Colonic mucosa (tissue), 4 donors: ENCODE data around the gene NDNF. TPM values are rescaled to one million over a fixed set of nuclear protein-coding genes. Genes with fewer than 3 reads are reported as not detected.

ENCODE experiments used
- DNase-seq: peaks from one replicate; pipeline ENCODE4 v3.0.0-alpha.2; 2020
- H3K27ac ChIP-seq: fragments of 200-600 bp; one replicate; pipeline ENCODE4 v1.8.0; 2021
- H3K27me3 ChIP-seq: fragments of 200-600 bp; one replicate; pipeline ENCODE4 v1.8.0; 2021
- H3K36me3 ChIP-seq: fragments of 200-600 bp; one replicate; pipeline ENCODE4 v1.8.0; 2021
- H3K4me1 ChIP-seq: fragments of 200-600 bp; one replicate; pipeline ENCODE4 v1.8.0; 2021; ENCODE audit warnings: mild to moderate bottlenecking
- H3K4me3 ChIP-seq: fragments of 200-600 bp; one replicate; pipeline ENCODE4 v1.8.0; 2021
- H3K9ac ChIP-seq, 2 donors: one replicate each; pipeline ENCODE4 v1.7.0; 2013; ENCODE audit warnings: control low read depth in 2 of 2, low read depth in 2 of 2, low read length in 2 of 2
- H3K9me3 ChIP-seq: fragments of 200-600 bp; one replicate; pipeline ENCODE4 v1.8.0; 2021
- intact Hi-C: fragments of 100-400 bp; cut with DNase I; formaldehyde crosslinking; loops from one replicate; pipeline ENCODE4 v1.14.1; 2022
- total RNA-seq, 2 donors: library from RNA; stranded (reverse); fragmentation: NEBNext Ultra II Directional in 1 of 2; extraction: Animal tissue kit (Norgen Biotek cat#: 25700) in 1 of 2; gene quantifications; one replicate each; pipeline ENCODE4 v1.2.1, GENCODE V29; 2021
- TF ChIP-seq, protein P1 (sequence below): fragments of 200-600 bp; IDR thresholded peaks from one replicate; pipeline ENCODE4 v1.8.0; 2022; ENCODE audit warnings: antibody characterized with exemption, mild to moderate bottlenecking
- donor health status: healthy.
- donor health status: DM: no; HTN: no; CAD: no.
- donor health status: DM: no; HTN: no; CAD: no.

Gene NDNF
- total RNA-seq, 2 donors from 2014 or later, result 8.9 to 30.4 TPM

DNA sequence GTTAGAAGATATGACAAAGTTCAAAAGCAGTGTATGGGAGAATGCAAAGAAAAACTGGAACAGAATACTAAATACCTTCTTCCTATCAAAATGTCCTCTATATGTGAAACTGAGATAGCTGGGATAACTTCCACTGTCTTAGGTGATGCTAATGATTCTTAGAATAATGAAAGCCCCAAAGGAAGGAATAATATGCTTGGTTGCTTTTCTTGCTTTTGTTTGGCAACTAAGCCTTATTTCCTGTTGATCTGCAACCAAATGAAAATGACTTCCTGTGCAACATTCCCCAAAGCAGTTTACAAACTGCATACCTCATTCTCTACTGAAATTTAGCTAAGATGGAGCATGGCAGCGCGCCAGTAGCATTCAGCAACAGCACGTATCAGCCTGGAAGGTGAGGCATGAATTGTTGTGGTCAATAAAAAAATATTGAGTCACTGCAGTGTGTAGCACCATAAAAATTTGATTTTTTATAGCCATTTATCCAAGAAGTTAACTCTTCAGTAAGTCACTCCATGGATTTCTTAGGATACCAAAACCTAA, 18.7 kb downstream of the NDNF start:
- TF ChIP-seq, protein P1, sequence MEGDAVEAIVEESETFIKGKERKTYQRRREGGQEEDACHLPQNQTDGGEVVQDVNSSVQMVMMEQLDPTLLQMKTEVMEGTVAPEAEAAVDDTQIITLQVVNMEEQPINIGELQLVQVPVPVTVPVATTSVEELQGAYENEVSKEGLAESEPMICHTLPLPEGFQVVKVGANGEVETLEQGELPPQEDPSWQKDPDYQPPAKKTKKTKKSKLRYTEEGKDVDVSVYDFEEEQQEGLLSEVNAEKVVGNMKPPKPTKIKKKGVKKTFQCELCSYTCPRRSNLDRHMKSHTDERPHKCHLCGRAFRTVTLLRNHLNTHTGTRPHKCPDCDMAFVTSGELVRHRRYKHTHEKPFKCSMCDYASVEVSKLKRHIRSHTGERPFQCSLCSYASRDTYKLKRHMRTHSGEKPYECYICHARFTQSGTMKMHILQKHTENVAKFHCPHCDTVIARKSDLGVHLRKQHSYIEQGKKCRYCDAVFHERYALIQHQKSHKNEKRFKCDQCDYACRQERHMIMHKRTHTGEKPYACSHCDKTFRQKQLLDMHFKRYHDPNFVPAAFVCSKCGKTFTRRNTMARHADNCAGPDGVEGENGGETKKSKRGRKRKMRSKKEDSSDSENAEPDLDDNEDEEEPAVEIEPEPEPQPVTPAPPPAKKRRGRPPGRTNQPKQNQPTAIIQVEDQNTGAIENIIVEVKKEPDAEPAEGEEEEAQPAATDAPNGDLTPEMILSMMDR, result no peak
- Histone ChIP-seq H3K27me3 (no peaks in the 10 kb centered on the region), H3K4me1 (no peaks in the 10 kb centered on the region), H3K36me3 (no peaks in the 10 kb centered on the region), H3K9ac (no peak overlapping the region), H3K4me3 (no peak overlapping the region), H3K9me3 (no peaks in the 10 kb centered on the region), H3K27ac (no peak overlapping the region)
- DNase-seq, result peak; percentile 36
- intact Hi-C loops, result no loop called here

DNA sequence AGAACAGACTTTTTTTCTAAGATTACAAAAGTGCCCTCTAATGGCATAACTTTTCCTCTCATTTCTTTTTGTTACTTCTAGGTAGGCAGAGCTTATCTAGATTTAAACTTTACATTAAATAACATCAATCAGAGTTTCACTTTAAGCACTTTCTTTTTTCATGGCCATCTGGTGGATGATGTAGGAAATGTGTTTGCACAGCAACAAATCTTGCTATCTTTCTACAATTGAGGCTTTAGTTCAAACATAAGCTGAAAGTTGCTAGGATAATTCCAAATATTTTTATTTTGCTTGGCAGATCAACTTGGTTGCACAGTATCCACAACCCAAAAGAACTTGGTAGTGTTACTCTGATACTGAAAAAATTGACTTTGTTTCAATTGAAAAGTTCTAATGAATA, 22.0 kb downstream of the NDNF start:
- H3K36me3 ChIP-seq, result no peaks in the 10 kb centered on the region
- intact Hi-C loops, result no loop called here
- no peak for DNase-seq
- H3K4me1 ChIP-seq, result no peaks in the 10 kb centered on the region
- H3K4me3 ChIP-seq, result no peak overlapping the region
- H3K9ac ChIP-seq, result no peak overlapping the region
- H3K27ac ChIP-seq, result no peak overlapping the region
- H3K9me3 ChIP-seq, result no peaks in the 10 kb centered on the region
- no peaks in the 10 kb centered on the region for H3K27me3 ChIP-seq
- TF ChIP-seq, protein P1, result no peak

DNA sequence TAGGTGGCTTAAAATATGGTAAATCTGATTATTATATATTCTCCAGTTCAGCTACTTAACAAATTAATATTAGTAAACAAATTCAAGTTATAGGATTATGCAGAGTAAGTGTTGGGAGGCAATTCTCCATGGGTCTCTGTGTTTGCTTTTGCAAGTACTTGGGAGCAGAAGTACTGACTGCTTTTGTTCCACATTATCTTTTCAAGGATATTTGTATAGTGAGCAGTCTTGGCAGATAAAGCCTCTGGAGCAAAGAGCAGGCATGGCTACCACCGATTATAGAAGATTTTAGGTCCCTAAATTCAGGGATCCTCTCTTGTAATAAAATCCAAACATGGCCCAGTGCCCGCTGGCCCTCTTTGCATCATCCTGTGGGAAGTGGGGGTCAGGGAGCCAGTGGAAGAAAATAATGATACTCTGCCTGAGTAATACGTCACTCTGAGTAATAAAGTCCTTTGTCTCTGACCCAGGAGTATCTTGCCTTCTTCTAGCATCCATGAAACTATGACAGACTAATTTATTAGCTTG, 23.2 kb downstream of the NDNF start:
- Histone ChIP-seq H3K27me3 (no peaks in the 10 kb centered on the region), H3K36me3 (no peaks in the 10 kb centered on the region), H3K4me3 (no peak overlapping the region), H3K4me1 (no peaks in the 10 kb centered on the region), H3K27ac (no peak overlapping the region), H3K9ac (no peak overlapping the region), H3K9me3 (no peaks in the 10 kb centered on the region)
- intact Hi-C loops, result no loop called here
- DNase-seq, result no peak
- TF ChIP-seq, protein P1, result no peak

DNA sequence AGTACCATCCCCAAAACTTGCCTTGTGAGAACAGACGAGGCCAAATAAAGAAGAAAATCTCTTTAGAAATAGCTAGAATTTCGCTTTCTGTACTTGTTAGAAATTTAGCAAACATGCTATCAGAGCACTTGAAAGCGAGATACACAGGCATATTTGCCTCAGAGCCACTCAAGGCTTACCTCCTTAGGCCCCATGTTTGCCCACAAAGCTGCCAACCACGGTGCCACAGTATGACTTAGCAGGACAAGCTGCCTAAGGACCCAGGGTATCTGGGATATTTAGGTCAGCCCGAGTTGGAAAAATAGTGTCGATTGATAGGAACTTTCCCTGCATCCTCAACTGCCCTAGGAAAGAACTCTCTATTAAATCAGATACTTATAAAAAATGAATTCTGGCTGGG, 24.2 kb downstream of the NDNF start:
- TF ChIP-seq, protein P1, result no peak
- Histone ChIP-seq H3K4me3 (no peak overlapping the region), H3K36me3 (no peaks in the 10 kb centered on the region), H3K27ac (no peak overlapping the region), H3K9me3 (no peaks in the 10 kb centered on the region), H3K4me1 (no peaks in the 10 kb centered on the region), H3K9ac (no peak overlapping the region), H3K27me3 (no peaks in the 10 kb centered on the region)
- DNase-seq, result no peak
- intact Hi-C loops, result no loop called here

DNA sequence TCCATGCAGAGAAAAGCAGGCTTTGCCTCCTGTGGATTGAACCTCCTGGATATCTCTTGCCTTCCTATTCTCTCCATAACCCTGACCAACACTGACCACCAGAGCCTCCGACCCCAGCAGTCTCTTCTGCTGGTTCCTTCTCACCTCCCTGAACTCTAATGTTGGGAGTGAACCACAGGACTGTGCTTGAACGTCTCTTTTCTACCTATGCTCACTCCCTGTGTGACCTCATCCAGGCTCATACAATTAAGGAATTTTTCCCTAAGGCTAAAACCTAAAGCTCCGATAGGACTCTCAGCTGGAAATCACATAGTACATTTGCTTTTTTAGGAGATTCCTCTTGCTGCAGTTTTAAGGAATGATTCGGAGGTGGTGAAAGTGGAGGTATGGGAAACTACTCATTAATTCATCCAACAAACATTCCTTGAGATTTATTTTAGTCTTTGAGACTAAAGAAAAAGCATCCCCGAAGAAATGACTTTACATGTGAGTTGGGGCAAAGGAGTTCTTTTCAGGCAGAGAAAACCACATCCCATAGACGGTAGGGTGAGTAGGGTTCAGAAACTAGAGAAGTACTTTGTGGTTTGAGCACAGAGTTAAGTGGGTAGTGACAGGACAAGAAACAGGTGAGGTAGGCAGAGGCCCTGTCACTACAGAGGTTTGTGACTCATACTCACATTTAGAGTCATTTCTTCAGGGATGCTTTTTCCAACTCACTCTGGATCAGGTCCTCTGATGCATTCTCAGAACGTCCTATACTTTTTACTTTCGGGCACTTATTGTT, 30.8 kb downstream of the NDNF start:
- H3K9me3 ChIP-seq, result no peaks in the 10 kb centered on the region

More for the DNA sequence above, 30.8 kb downstream of the NDNF start:
- Histone ChIP-seq H3K36me3 (no peaks in the 10 kb centered on the region), H3K4me1 (no peaks in the 10 kb centered on the region), H3K27me3 (no peaks in the 10 kb centered on the region), H3K4me3 (no peak overlapping the region), H3K27ac (no peak overlapping the region), H3K9ac (no peak overlapping the region)
- TF ChIP-seq, protein P1, result no peak
- intact Hi-C loops, result no loop called here
- DNase-seq, result no peak
